Measurements from ENCODE around the gene PGAP2. TPM values are rescaled to one million over a fixed set of nuclear protein-coding genes. Genes with fewer than 3 reads are reported as not detected.
A peak's percentile ranks its signal among the peaks of the same experiment; 100 is the strongest.

The PGAP2 gene
- total and polyA plus RNA-seq, 8 donors: 4.7 to 23.8 (median 13.2) TPM

GRCh38 chr11:3845246-3845645 lies 36.9 kb downstream of the PGAP2 start:
- H3K4me1 ChIP-seq: peaks cover 0 to 11% (median 7%) of the 10 kb centered on the region in 4 donors
- TF ChIP-seq POLR2AphosphoS5 (IDR thresholded peaks at IDR 0.05) (no peak), CTCF (IDR thresholded peaks at IDR 0.05) (no peak), POLR2A (IDR thresholded peaks at IDR 0.05) (no peak)
- no peaks in the 10 kb centered on the region for H3K9me3 ChIP-seq
- H3K27me3 ChIP-seq: no peaks in the 10 kb centered on the region
- H3K4me3 ChIP-seq: no peak overlapping the region
- intact Hi-C loops (cut with DNase I; ENCODE audit: low total_unique reads): no loop called here
- no peak for DNase-seq
- WGBS, 5 donors: 82 to 96% (median 91%) methylated on average over 1 of the region's 1 CpG
- H3K36me3 ChIP-seq: no peaks in the 10 kb centered on the region
- H3K27ac ChIP-seq: no peak overlapping the region

- Histone ChIP-seq H3K36me3 (no peaks in the 10 kb centered on the region), H3K27me3 (no peaks in the 10 kb centered on the region), H3K27ac (no peak overlapping the region), H3K4me1 (peaks cover 0 to 10% (median 6%) of the 10 kb centered on the region in 4 donors), H3K9me3 (no peaks in the 10 kb centered on the region), H3K4me3 (no peak overlapping the region)
- TF ChIP-seq POLR2A (IDR thresholded peaks at IDR 0.05): no peak
- no peak for TF ChIP-seq CTCF (IDR thresholded peaks at IDR 0.05)
- TF ChIP-seq EP300 (IDR thresholded peaks at IDR 0.05): no peak
- no peak for TF ChIP-seq POLR2AphosphoS5 (IDR thresholded peaks at IDR 0.05)
- no peak for DNase-seq
- 82 to 92% (median 90%) methylated on average over 3 of the region's 3 CpGs for WGBS, 5 donors
- intact Hi-C loops (cut with DNase I; ENCODE audit: low total_unique reads): no loop called here
These were observed 37.3 kb downstream of the PGAP2 start for GRCh38 chr11:3845670-3846069.

- Histone ChIP-seq H3K4me3 (no peak overlapping the region), H3K36me3 (no peaks in the 10 kb centered on the region), H3K27ac (no peak overlapping the region), H3K9me3 (no peaks in the 10 kb centered on the region), H3K4me1 (peaks cover 3 to 8% (median 5%) of the 10 kb centered on the region in 4 donors), H3K27me3 (no peaks in the 10 kb centered on the region)
- TF ChIP-seq CTCF (IDR thresholded peaks at IDR 0.05) (peak in 5 of 7 experiments; percentile 42 to 72 (median 49)), POLR2AphosphoS5 (IDR thresholded peaks at IDR 0.05) (no peak)
- 64 to 71% (median 67%) methylated on average over 10 of the region's 10 CpGs for WGBS, 5 donors
- DNase-seq: peak in 1 of 2 donors; percentile 72
- intact Hi-C loops (cut with DNase I; ENCODE audit: low total_unique reads): no loop called here
These were observed 41.0 kb downstream of the PGAP2 start for GRCh38 chr11:3849297-3849874.

GRCh38 chr11:3853545-3853842 lies 45.1 kb downstream of the PGAP2 start:
- intact Hi-C loops (cut with DNase I; ENCODE audit: low total_unique reads): loop anchor here (5.0 kb wide), 1 partner anchor 219 kb away; no protein-coding TSS in a partner anchor

More at GRCh38 chr11:3853545-3853842, 45.1 kb downstream of the PGAP2 start:
- Histone ChIP-seq H3K27me3 (no peaks in the 10 kb centered on the region), H3K4me1 (peaks cover 22 to 38% (median 35%) of the 10 kb centered on the region in 4 donors), H3K9me3 (no peaks in the 10 kb centered on the region), H3K4me3 (no peak overlapping the region), H3K36me3 (no peaks in the 10 kb centered on the region), H3K27ac (peak overlapping the region in 3 of 5 donors; percentile 98 to 99 (median 98))
- no peak for DNase-seq
- WGBS, 5 donors: 93 to 100% (median 100%) methylated on average over 1 of the region's 1 CpG
- TF ChIP-seq POLR2AphosphoS5 (IDR thresholded peaks at IDR 0.05): no peak
- TF ChIP-seq POLR2A (IDR thresholded peaks at IDR 0.05): no peak
- TF ChIP-seq EP300 (IDR thresholded peaks at IDR 0.05): no peak
- no peak for TF ChIP-seq CTCF (IDR thresholded peaks at IDR 0.05)
